NCI-H345 treated with DMSO at 0.1 percent for 48 hours (cell line): ENCODE results near the gene CWC27.

Source experiments
- DNase-seq: peaks from one replicate; lab custom pipeline; 2025; ENCODE audit not compliant: unreplicated experiment; lab: John Stamatoyannopoulos, UW

The CWC27 gene

GRCh38 chr5:64971990-64972389, 203.3 kb downstream of the CWC27 start:
- DNase-seq = no peak

GRCh38 chr5:64972591-64972990, 203.9 kb downstream of the CWC27 start:
- DNase-seq = no peak

- no peak for DNase-seq
Observed at GRCh38 chr5:64973215-64973614, 204.5 kb downstream of the CWC27 start.

DNA sequence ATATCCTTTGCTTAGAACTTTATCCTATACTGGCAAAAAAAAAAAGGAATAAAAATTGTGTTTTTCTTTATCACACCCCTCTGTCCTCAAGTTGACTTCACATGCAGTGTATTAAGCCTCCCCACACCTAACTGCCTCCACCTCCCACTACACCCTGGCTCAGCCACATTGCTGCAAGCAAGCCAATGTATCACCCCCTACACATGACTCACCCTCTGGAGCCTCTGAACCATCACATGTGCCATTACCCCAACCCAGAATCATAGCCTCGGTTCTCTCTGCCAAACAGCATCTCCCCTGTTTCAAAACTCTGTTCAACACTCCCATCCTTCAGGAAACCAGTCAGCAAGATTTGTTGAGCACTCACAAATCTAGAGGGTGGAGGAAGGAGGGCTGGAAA, 209.0 kb downstream of the CWC27 start:
- DNase-seq = no peak

DNA sequence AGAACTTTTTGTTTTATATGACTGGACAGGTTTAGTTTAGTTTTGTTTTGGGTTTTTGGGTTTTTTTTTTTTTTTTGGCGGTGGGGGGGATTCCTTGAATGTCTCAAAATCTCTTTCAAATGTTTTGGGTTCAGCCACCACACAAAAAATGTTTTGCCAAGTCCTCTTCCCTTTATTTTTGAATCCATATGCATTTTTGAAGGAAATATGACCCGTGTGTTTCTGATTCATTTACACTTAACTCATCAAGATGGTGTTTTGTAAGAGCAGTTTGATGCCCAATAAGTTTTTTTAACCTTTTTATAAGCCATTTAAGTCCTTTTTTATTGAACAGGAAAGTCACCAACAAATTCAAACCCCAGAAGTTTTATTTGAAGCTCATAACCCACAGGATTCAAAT, 209.8 kb downstream of the CWC27 start:
- DNase-seq = no peak

DNA sequence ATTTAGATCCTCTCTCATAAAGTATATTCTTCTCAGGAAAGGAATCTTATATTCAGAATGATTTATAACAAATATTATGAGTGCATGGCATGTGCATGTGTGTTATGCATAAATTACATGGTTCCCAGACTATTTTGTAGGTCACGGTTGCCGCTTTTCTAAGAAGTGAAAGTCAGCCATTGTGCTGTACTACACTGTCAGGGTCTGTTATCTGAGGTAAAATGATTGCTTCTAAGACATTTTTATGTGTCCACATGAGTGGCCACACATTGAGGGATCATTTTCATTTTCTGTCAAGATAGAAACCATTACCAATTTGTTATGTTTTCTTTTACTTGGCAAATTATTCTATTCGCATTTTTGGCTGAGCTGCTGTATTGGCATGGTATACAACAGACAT, 210.8 kb downstream of the CWC27 start:
- DNase-seq = no peak

- no peak for DNase-seq
Observed at GRCh38 chr5:64980176-64980575, 211.4 kb downstream of the CWC27 start.

DNA sequence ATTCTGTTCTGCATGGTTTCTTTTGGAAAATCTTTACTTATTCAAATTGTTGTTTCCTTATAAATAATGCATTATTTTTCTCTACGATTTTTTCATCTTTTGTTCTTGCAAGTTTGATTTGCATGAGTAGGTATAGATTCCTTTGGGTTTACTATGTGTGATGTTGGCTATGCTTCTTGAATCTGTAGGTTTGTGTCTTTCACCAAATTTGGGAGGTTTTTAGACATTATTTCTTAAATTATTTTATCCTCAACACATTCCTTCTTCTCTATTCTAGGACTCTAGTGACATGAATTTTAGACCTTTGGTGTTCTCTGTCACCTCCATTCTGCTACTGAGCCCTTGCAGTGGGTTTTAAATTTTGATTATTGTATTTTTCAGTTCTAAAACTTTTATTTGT, 219.0 kb downstream of the CWC27 start:
- no peak for DNase-seq

DNA sequence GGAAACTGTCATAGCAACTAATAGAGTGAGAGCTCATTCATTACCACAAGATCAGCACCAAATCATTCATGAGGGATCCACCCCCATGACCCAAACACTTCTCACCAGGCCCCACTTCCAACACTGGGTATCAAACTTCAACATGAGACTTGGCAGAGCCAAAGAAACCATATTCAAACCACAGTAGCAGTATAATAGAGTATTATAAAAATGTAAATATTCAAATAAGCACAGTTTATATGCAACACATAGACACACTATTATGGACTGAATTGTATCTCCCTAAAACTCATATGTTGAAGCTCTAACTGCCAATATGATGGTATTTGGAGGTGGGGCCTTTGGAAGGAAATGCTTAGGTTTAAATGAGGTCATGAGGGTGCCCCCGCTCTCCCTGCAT, 240.5 kb downstream of the CWC27 start:
- no peak for DNase-seq

DNA sequence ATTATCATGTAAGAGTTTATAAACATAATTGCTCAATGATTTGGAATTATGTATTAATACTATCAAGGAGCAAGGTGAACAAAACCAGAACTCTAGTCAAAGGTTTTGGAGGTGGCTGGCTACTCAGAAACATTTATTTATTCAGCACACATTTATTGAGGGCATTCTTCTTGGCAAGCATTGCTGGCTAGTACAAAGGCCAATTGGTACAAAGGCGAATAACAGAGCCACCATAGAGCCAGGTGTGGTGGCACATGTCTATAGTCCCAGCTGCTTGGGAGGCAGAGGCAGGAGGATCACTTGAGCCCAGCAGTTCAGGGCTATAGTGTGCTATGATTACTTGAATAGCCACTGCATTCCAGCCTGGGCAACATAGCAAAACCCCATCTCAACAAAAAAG, 242.1 kb downstream of the CWC27 start:
- no peak for DNase-seq

DNA sequence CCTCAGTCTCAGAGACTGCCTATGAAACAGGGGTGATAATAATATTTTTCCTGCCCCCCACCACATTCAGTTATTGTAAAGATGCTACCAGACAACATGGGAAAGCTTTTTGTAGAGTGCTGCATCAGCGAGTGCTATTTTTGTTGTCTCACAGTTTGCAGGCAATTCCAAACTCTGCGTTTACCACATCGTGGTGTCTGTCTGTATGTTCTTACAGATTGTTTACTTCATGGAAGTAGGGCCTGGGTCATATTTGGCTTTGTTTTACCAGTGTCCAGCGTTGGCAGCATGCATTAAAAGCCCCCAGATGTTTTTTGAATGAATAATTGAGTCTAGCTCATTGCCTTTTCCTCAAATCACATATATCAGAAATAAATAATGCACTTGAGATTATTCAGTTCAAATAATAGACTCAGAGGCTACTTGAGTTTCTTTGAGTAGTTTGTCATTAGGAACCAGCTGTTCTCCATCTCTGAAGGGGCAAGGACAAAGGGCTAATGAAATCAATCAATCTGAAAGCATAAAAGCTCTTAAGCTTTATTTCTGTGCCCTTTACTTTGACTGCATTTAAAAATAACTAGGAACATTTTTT, 243.7 kb downstream of the CWC27 start:
- DNase-seq = no peak

DNA sequence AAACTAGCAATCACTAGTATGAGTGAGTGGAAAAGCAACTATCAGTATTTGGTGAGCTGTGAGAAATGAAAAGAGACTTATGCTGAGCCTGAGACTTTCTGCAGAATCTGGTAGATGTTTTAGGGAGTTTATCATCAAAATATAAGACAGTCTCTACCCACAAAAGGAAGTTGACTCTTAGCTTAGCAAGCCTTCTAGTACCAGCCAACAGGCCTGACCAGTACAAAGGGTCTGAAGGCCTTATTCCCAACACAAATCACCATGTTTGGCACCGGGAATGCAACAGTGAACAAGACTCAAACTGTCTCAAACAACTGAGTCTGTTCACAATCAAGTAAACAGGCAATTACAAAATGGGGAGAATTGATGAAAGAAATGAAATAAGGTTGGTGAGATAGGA, 244.4 kb downstream of the CWC27 start:
- DNase-seq = no peak

DNA sequence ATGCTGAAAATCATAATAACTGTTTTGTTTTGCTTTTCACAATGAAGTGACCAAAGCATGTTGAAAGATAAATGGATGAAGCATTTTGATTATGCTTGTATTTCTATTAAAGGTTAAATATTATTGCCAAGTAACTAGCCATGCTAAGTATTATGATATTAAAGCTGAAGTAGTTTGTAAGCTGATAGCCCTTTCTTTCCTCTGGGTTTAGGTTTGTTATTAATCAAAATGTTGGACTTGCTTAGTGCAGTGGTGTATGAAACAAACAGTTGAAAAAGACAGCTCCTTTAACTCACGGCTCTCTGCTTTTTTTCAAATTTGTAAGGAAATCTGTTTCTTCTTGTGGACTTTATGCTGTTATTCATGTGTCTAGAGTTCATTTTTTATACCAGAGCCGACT, 246.0 kb downstream of the CWC27 start:
- DNase-seq = no peak

GRCh38 chr5:65015767-65016166, 247.0 kb downstream of the CWC27 start:
- no peak for DNase-seq

- DNase-seq = no peak
Observed at GRCh38 chr5:65017636-65018035, 248.9 kb downstream of the CWC27 start.

DNA sequence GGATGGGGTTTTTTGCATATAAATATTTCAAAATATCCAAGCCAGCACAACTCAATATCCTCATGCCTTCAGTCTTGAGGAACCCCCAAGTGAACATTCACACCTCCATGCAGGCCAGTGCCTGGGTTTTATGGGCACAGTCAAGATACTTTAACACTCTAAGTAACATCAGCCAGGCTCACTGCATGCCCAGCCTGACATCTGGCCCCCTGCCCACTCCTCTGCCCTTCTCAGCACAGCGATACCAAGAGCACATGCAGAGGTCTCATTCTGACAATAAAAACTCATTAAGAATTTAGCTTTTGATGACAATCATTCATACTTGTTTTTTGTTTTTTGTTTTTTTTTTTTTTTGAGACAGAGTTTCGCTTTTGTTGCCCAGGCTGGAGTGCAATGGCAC, 250.0 kb downstream of the CWC27 start:
- DNase-seq = no peak

DNA sequence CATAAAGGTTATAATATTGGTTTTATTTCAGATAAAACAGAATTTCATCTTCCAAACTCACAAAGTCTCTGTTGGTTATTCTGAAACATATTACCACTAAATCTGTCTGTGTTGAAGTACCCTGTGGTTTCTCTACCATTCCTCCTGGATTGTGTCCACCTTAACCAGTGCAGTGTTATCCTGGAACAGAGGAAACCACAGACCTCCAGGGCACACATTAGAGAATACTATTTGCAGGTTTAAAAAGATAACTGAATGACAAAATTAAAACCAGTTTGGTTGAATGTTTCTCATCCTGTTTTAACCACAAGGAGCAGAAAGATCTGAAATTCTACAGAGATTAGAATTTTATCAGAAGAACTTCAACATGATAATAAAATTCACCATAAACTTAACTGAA, 251.8 kb downstream of the CWC27 start:
- no peak for DNase-seq

DNA sequence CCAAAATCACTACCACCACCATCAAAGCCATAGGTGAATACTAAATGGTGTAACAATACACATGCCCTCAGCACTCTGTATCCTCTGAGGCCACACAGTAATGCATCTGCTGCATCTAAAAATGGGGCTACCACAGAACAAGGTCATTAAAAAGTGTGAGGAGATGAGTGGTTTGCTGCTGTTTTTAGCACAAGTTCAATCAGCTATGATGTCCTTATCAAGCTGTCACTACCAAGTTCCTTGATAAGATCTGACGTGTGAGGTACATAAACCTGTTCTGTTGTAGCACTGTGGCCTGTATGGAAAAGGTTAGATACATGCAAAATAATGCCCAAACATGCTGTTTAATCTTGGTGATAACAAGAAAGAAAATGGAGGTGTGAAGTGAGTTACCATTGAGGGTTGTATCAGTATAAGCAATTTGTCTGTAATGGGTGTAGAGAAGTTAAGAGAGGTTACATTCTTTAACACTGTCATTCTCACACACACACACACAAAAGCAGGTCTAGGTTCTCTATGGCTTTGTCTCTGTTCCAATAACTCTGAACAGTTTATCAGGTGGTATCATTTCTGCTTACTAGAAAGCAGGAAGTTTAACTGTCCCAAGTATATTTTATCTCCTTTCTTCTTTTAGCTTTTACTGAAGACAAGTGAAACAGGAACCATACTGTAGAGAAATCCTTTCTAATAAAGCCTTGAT, 252.9 kb downstream of the CWC27 start:
- no peak for DNase-seq

DNA sequence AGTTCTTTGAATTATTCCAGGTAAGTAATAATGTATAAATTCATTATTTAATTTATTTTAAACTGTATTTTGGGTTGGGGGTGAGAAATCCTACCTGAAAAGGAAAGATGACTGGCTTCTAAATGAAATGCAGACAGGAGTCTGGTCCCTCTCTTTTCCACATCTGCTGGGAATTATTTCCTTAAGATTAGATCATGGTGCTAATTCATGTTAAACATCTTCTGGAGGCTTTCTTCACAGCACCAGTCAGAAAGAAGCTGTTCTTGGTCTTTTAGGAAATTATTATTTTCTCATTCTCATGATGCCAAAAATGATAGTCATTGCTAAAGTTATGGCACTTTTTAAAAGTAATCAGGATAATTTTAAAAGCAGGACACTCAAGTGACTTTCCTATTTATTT, 254.2 kb downstream of the CWC27 start:
- DNase-seq = no peak

DNA sequence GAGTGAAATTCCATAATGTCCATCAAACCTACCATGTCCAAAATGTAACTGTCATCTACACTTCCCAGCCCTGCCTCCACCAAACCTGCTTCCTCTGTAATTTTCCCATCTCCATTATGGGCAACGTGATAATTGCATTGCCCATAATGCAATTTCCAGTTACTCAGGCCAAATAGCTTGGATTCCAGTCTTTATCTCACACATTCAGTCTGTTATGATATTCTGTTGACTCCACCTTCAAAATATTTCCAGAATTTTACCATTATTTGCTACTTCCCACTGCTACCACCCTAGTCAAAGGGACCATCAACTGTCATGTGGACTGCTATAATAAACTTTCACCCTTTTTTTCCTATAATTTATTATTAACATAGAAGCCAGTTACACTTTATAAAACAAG, 256.0 kb downstream of the CWC27 start:
- DNase-seq = no peak

GRCh38 chr5:65026816-65027548, 258.3 kb downstream of the CWC27 start:
- DNase-seq = no peak

- DNase-seq = no peak
Observed at GRCh38 chr5:65029178-65029577, 260.4 kb downstream of the CWC27 start.
